DMS53 treated with DMSO at 0.1 percent for 48 hours (cell line): ENCODE measurements around the gene ANKRD13B.
"Not testable (repeated sequence)": the region's sequence is repeated elsewhere in the genome, so short reads cannot be mapped to it uniquely, and the experiment has no call there.

Experiments
- DNase-seq: peaks from one replicate; lab custom pipeline; 2025; ENCODE audit not compliant: unreplicated experiment; lab: John Stamatoyannopoulos, UW

The ANKRD13B gene

GRCh38 chr17:29592850-29593551 lies at the start of gene ANKRD13B:
TSS of gene ANKRD13B (plus strand) at chr17:29593132. CDS start at chr17:29593622, 490 bp downstream.
- DNase-seq = no peak

- DNase-seq = no peak
Measured at GRCh38 chr17:29544066-29544465, 48.9 kb upstream of the ANKRD13B start.

- no peak for DNase-seq
Measured at GRCh38 chr17:29546085-29546484, 46.8 kb upstream of the ANKRD13B start.

- DNase-seq = no peak
Measured at GRCh38 chr17:29546830-29547229, 46.1 kb upstream of the ANKRD13B start.

- no peak for DNase-seq
Measured at GRCh38 chr17:29549177-29549923, 43.6 kb upstream of the ANKRD13B start.

- DNase-seq = peak; percentile 42
Measured at GRCh38 chr17:29555840-29556239, 37.1 kb upstream of the ANKRD13B start.

GRCh38 chr17:29557085-29557738 lies 35.7 kb upstream of the ANKRD13B start:
- no peak for DNase-seq

GRCh38 chr17:29557739-29558116 lies 35.2 kb upstream of the ANKRD13B start:
- DNase-seq = no peak

GRCh38 chr17:29558139-29558538 lies 34.8 kb upstream of the ANKRD13B start:
- not testable (repeated sequence) for DNase-seq

GRCh38 chr17:29559640-29560039 lies 33.3 kb upstream of the ANKRD13B start:
- DNase-seq = no peak

GRCh38 chr17:29560316-29560715 lies 32.6 kb upstream of the ANKRD13B start:
- DNase-seq = no peak

- DNase-seq = no peak
Measured at GRCh38 chr17:29561554-29562517, 31.1 kb upstream of the ANKRD13B start.

- DNase-seq = no peak
Measured at GRCh38 chr17:29562615-29563014, 30.3 kb upstream of the ANKRD13B start.

GRCh38 chr17:29563816-29564215 lies 29.1 kb upstream of the ANKRD13B start:
- no peak for DNase-seq

GRCh38 chr17:29565643-29566472 lies 27.1 kb upstream of the ANKRD13B start:
- peak; percentile 24 for DNase-seq

GRCh38 chr17:29566473-29567303 lies 26.2 kb upstream of the ANKRD13B start, which contains the start of gene ABHD15:
TSS of gene ABHD15 (minus strand) at chr17:29567037. CDS start at chr17:29566966, 71 bp downstream.
- peak; percentile 28 for DNase-seq

- DNase-seq = no peak
Measured at GRCh38 chr17:29567304-29567553, 25.7 kb upstream of the ANKRD13B start.

GRCh38 chr17:29567554-29568330 lies 25.2 kb upstream of the ANKRD13B start:
- DNase-seq = no peak
